K562 (cell line): Measurements from ENCODE around the gene CSKMT. TPM values are rescaled to one million over a fixed set of nuclear protein-coding genes. Genes with fewer than 3 reads are reported as not detected.

Source experiments
- ATAC-seq: fragments of 200-7000 bp; cut with Tn5 transposase; 3 replicates; pipeline ENCODE4 v1.9.1; 2020; ENCODE audit warnings: moderate library complexity
- BruUV-seq: library from RNA; stranded (reverse); fragments of 400-500 nt; replicated peaks from 2 replicates; lab custom pipeline; 2021; lab: Mats Ljungman, UMichigan
- CTCF ChIA-PET: fragments of 300-600 bp; formaldehyde crosslinking; extraction: SDS; loops from one replicate; lab custom pipeline; 2021; ENCODE audit warnings: low intra/inter-chr PET ratio; lab: Yijun Ruan, JAX
- POLR2A ChIA-PET: fragments of 300-600, 350-650 bp; sonication (Branson Sonifier 250); formaldehyde crosslinking; extraction: SDS; loops from one replicate; lab custom pipeline; 2021; ENCODE audit warnings: antibody characterized with exemption, inconsistent platforms; lab: Yijun Ruan, JAX
- DNase-seq, 4 experiments: peaks; one replicate each; pipeline versions ENCODE4 v3.0.0 to v3.0.0-alpha.2; 2011 to 2018; ENCODE audit warnings: low spot score in 3 of 4, mixed read lengths in 3 of 4; ENCODE audit errors: extremely low read depth in 1 of 4
- FAIRE-seq: peaks from 2 replicates; lab custom pipeline; 2011; peaks lifted over from hg19 to GRCh38; lab: Jason Lieb, UNC
- H2AFZ ChIP-seq: 2 replicates; pipeline ENCODE4 v1.6.0; 2011; ENCODE audit warnings: low read depth, low read length, control low read depth, inconsistent platforms
- H3K27ac ChIP-seq: fragments of 200-600 bp; 3 replicates; pipeline ENCODE4 v1.8.0; 2011; ENCODE audit warnings: low read depth, mild to moderate bottlenecking, control low read depth, inconsistent platforms, low read length, moderate library complexity, mixed read lengths; ENCODE audit errors: extremely low read depth
- H3K27me3 ChIP-seq, 2 experiments: fragments of 300-600 bp in 1 of 2; 2 replicates in 1 of 2; 3 replicates in 1 of 2; pipeline versions ENCODE4 v1.6.0 to v1.8.0; 2011; ENCODE audit warnings: inconsistent platforms in 2 of 2, low read length in 2 of 2, mild to moderate bottlenecking in 1 of 2, mixed read lengths in 1 of 2, moderate library complexity in 1 of 2; ENCODE audit not compliant: control insufficient read depth in 2 of 2, insufficient read depth in 2 of 2
- H3K36me3 ChIP-seq: fragments of 300-600 bp; 3 replicates; pipeline ENCODE4 v1.8.0; 2011; ENCODE audit warnings: mild to moderate bottlenecking, low read length, inconsistent platforms; ENCODE audit not compliant: control insufficient read depth, insufficient read depth
- H3K4me1 ChIP-seq, 2 experiments: fragments of 200-600 bp in 1 of 2; replicated peaks in 1 of 2; 2 replicates in 1 of 2; 3 replicates in 1 of 2; pipeline versions ENCODE4 v1.5.1 to v1.8.0; 2011; ENCODE audit warnings: inconsistent platforms in 2 of 2, low read length in 2 of 2, mild to moderate bottlenecking in 1 of 2, mixed read lengths in 1 of 2, moderate library complexity in 1 of 2; ENCODE audit not compliant: control insufficient read depth in 2 of 2, insufficient read depth in 2 of 2
- H3K4me2 ChIP-seq: 2 replicates; pipeline ENCODE4 v1.6.1; 2011; ENCODE audit warnings: low read length, control low read depth, inconsistent platforms, mixed read lengths; ENCODE audit not compliant: insufficient read depth
- H3K4me3 ChIP-seq: fragments of 200-600 bp; sonication (generic), shearing (Covaris generic); 2 replicates; pipeline ENCODE4 v1.5.1; 2016; ENCODE audit warnings: control low read depth, inconsistent platforms
- H3K79me2 ChIP-seq: fragments of 200-600 bp; 3 replicates; pipeline ENCODE4 v1.8.0; 2011; ENCODE audit warnings: low read length, inconsistent platforms; ENCODE audit not compliant: control insufficient read depth, insufficient read depth
- H3K9ac ChIP-seq, 2 experiments: 2 replicates each; pipeline versions ENCODE4 v1.6.0 to v1.6.1; 2011; ENCODE audit warnings: low read depth in 2 of 2, low read length in 2 of 2, control low read depth in 1 of 2, inconsistent platforms in 1 of 2, mild to moderate bottlenecking in 1 of 2, mixed read lengths in 1 of 2; ENCODE audit not compliant: insufficient read depth in 1 of 2
- H3K9me1 ChIP-seq: one replicate; pipeline ENCODE4 v1.6.0; 2011; ENCODE audit warnings: inconsistent platforms, mild to moderate bottlenecking, low read length, moderate library complexity; ENCODE audit not compliant: control insufficient read depth, insufficient read depth
- H3K9me3 ChIP-seq: replicated peaks from 2 replicates; pipeline ENCODE4 v1.5.1; 2011; ENCODE audit warnings: low read depth, low read length, inconsistent platforms; ENCODE audit not compliant: control insufficient read depth, insufficient read depth
- H4K20me1 ChIP-seq: replicated peaks from 2 replicates; pipeline ENCODE4 v1.6.1; 2011; ENCODE audit warnings: low read length, inconsistent platforms, mixed read lengths; ENCODE audit not compliant: control insufficient read depth, insufficient read depth
- ETV1 ChIP-seq: fragments of 450-650 bp; conservative IDR thresholded peaks from 2 replicates; pipeline ENCODE4 v1.6.1; 2016; ENCODE audit warnings: missing genetic modification characterization, control low read depth, low read depth, missing compliant biosample characterization
- EWSR1 ChIP-seq: fragments of 450-650 bp; IDR thresholded peaks from 2 replicates; pipeline ENCODE4 v1.6.1; 2018; ENCODE audit warnings: borderline replicate concordance, mild to moderate bottlenecking, low read depth, moderate library complexity; ENCODE audit not compliant: partially characterized antibody
- HDAC1 ChIP-seq, 2 experiments: fragments of 450-650 bp; IDR thresholded peaks; 2 replicates each; pipeline ENCODE4 v1.6.1; 2016 to 2017; ENCODE audit warnings: inconsistent platforms in 1 of 2, mild to moderate bottlenecking in 1 of 2, moderate library complexity in 1 of 2
- HIVEP1 ChIP-seq: fragments of 250-450 bp; sonication (Bioruptor Pico); IDR thresholded peaks from 2 replicates; pipeline ENCODE4 v1.4.0; 2020; ENCODE audit warnings: mild to moderate bottlenecking
- JUNB ChIP-seq: fragments of 450-650 bp; formaldehyde crosslinking; conservative IDR thresholded peaks from 2 replicates; pipeline ENCODE4 v1.4.0; 2020; ENCODE audit warnings: mild to moderate bottlenecking
- NR3C1 ChIP-seq: sonication (generic); formaldehyde crosslinking; IDR thresholded peaks from 2 replicates; pipeline ENCODE4 v1.8.1; 2022; ENCODE audit warnings: missing genetic modification reagents
- TAF7 ChIP-seq: fragments of 450-650 bp; IDR thresholded peaks from 2 replicates; pipeline ENCODE4 v1.6.1; 2016; ENCODE audit warnings: missing genetic modification characterization, missing compliant biosample characterization
- TARDBP ChIP-seq: fragments of 450-650 bp; IDR thresholded peaks from 2 replicates; pipeline ENCODE4 v1.6.1; 2016
- TCF3 ChIP-seq: sonication (generic); formaldehyde crosslinking; IDR thresholded peaks from 2 replicates; pipeline ENCODE4 v1.4.0; 2020; ENCODE audit warnings: mild to moderate bottlenecking, missing genetic modification reagents
- TFAM ChIP-seq: fragments of 250-450 bp; sonication (Bioruptor Pico); conservative IDR thresholded peaks from 2 replicates; pipeline ENCODE4 v1.5.0; 2021; ENCODE audit warnings: mild to moderate bottlenecking, moderate library complexity
- THRB ChIP-seq: fragments of 450-650 bp; formaldehyde crosslinking; conservative IDR thresholded peaks from 2 replicates; pipeline ENCODE4 v1.4.0; 2022; ENCODE audit warnings: mild to moderate bottlenecking, missing genetic modification characterization
- TSHZ1 ChIP-seq: fragments of 250-450 bp; sonication (Bioruptor Pico); IDR thresholded peaks from 2 replicates; pipeline ENCODE4 v1.4.0; 2020; ENCODE audit warnings: mild to moderate bottlenecking, moderate library complexity
- ZBED1 ChIP-seq: IDR thresholded peaks from 2 replicates; pipeline ENCODE4 v1.6.1; 2014
- ZBTB12 ChIP-seq: fragments of 250-450 bp; sonication (Bioruptor Pico); IDR thresholded peaks from 2 replicates; pipeline ENCODE4 v1.4.0; 2020
- ZNF174 ChIP-seq: fragments of 250-450 bp; sonication (Bioruptor Pico); IDR thresholded peaks from 2 replicates; pipeline ENCODE4 v1.4.0; 2020; ENCODE audit warnings: mild to moderate bottlenecking
- ZNF280A ChIP-seq: fragments of 450-650 bp; IDR thresholded peaks from 2 replicates; pipeline ENCODE4 v1.6.1; 2018; ENCODE audit warnings: mild to moderate bottlenecking, low read depth; ENCODE audit not compliant: partially characterized antibody
- ZNF445 ChIP-seq: fragments of 250-450 bp; sonication (Bioruptor Pico); IDR thresholded peaks from 2 replicates; pipeline ENCODE4 v1.4.0; 2020; ENCODE audit warnings: low read depth, mild to moderate bottlenecking, moderate library complexity
- WGBS: fragments of 100-300 bp; shearing (Covaris generic); methylation state at CpG from one replicate; pipeline ENCODE4 v1.1.6; 2016; ENCODE audit warnings: low coverage, mixed read lengths; ENCODE audit not compliant: insufficient coverage; ENCODE audit errors: missing lambda C conversion rate; 5-methylcytosine and 5-hydroxymethylcytosine counted together
- in situ Hi-C: fragments of 300-500 bp; cut with MboI; formaldehyde crosslinking; loops from 4 replicates; pipeline ENCODE4 v1.15.0; 2018; ENCODE audit warnings: inconsistent platforms, mixed read lengths
- intact Hi-C: fragments of 100-400 bp; cut with micrococcal nuclease; formaldehyde crosslinking; loops from 2 replicates; pipeline ENCODE4 v1.14.2; 2022
- polyA plus RNA-seq, 8 experiments: library from polyadenylated mRNA; depleted of rRNA in 4 of 8; stranded (reverse) in 5 of 8; unstranded in 3 of 8; fragments of >200 nt; fragmentation: Nextera tagmentation in 2 of 8; fragmentation: Illumina TruSeq in 1 of 8; extraction: Ambion mirVana in 2 of 8; extraction: Trizol in 1 of 8; gene quantifications; 2 replicates each; pipeline versions ENCODE4 v1.2.1 to v1.2.3, GENCODE V29; 2011 to 2014; ENCODE audit warnings: inconsistent platforms in 1 of 8, missing spikeins in 1 of 8
- total RNA-seq, 7 experiments: library from RNA; depleted of rRNA in 6 of 7; stranded (reverse); fragments of >200 nt in 6 of 7; fragmentation: Illumina TruSeq in 2 of 7; extraction: Trizol in 2 of 7; gene quantifications; 2 replicates each; pipeline versions ENCODE4 v1.2.1 to v1.2.3, GENCODE V29; 2011 to 2021; ENCODE audit warnings: low replicate concordance in 1 of 7

CSKMT gene
- total and polyA plus RNA-seq, 9 of the 15 experiments (the other 6 are each of a cell fraction or from before 2014, with no cell fraction given) = 10.3 to 108 (median 27.2) TPM

GRCh38 chr11:62671236-62671607 is 6.1 kb downstream of the CSKMT start:
- FAIRE-seq = no peak
- H3K27ac ChIP-seq = peak overlapping the region; percentile 94
- no peak for DNase-seq
- H3K4me1 ChIP-seq = peaks cover 33 to 59% of the 10 kb centered on the region in 2 experiments; a peak in 4 of 5 replicates
- ChIA-PET POLR2A (interaction anchor here (0.5 to 8.8 kb wide), 25 partner anchors 8 to 1514 kb away, joined by 3 to 83 read pairs (median 5); partner anchors contain the start of genes B3GAT3, EEF1G, GANAB and HNRNPUL2), CTCF (no interaction called here)
- peak overlapping the region; percentile 86 for H3K4me2 ChIP-seq
- WGBS = 0% methylated on average over 17 of the region's 17 CpGs
- peak; percentile 12 for ATAC-seq
- peak overlapping the region; percentile 94 to 100 for H3K9ac ChIP-seq
- H3K4me3 ChIP-seq = peak overlapping the region; percentile 91
- no TSS peak for BruUV-seq
- intact Hi-C loops = loop anchor here (5.0 kb wide), 1 partner anchor 69 kb away; the partner anchor contains the start of gene MTA2
- H3K9me3 ChIP-seq = no peaks in the 10 kb centered on the region
- no peaks in the 10 kb centered on the region for H3K27me3 ChIP-seq
- in situ Hi-C loops = no loop called here
- H3K36me3 ChIP-seq = peaks cover 59% of the 10 kb centered on the region
- peaks cover 4% of the 10 kb centered on the region; the same call in 1 of the 2 replicates for H4K20me1 ChIP-seq
- no peaks in the 10 kb centered on the region for H3K9me1 ChIP-seq
- H3K79me2 ChIP-seq = peaks cover 83% of the 10 kb centered on the region
- peak overlapping the region; percentile 77 for H2AFZ ChIP-seq
- no peak for TF ChIP-seq TCF3
- TF ChIP-seq THRB (CRISPR knock-in tag) = 0 out of 2 replicates have a peak, but pooled peaks have one; percentile 0
- no peak for TF ChIP-seq TFAM (CRISPR knock-in tag)
- no peak for TF ChIP-seq ZNF174
- peak; percentile 71; the same call in 1 of the 2 replicates for TF ChIP-seq TARDBP
- TF ChIP-seq ZNF280A = no peak
- TF ChIP-seq TSHZ1 (CRISPR knock-in tag) = no peak
- TF ChIP-seq TAF7 (tag) = peak; percentile 80
- TF ChIP-seq ETV1 (tag) = no peak
- no peak for TF ChIP-seq ZNF445
- no peak for TF ChIP-seq NR3C1 (CRISPR knock-in tag)
- TF ChIP-seq ZBTB12 (CRISPR knock-in tag) = no peak
- no peak for TF ChIP-seq EWSR1
- no peak; a peak in 1 of 4 replicates for TF ChIP-seq HDAC1 (IDR thresholded peaks at IDR 0.05)
- no peak for TF ChIP-seq HIVEP1 (CRISPR knock-in tag)
- TF ChIP-seq ZBED1 = no peak
- TF ChIP-seq JUNB (CRISPR knock-in tag) = no peak
